H1 (cell line): ENCODE data around the gene DYTN. TPM values are rescaled to one million over a fixed set of nuclear protein-coding genes. Genes with fewer than 3 reads are reported as not detected.

Experiments
- CTCF ChIA-PET: fragments of 300-600 bp; sonication (Branson Sonifier 250); formaldehyde crosslinking; loops from one replicate; lab custom pipeline; 2021; ENCODE audit not compliant: partially characterized antibody; lab: Charles Lee
- POLR2A ChIA-PET: fragments of 300-600 bp; sonication (Branson Sonifier 250); formaldehyde crosslinking; loops from one replicate; lab custom pipeline; 2021; ENCODE audit warnings: inconsistent platforms; ENCODE audit not compliant: partially characterized antibody; lab: Charles Lee
- DNase-seq, 2 experiments: peaks; one replicate each; pipeline versions ENCODE4 v3.0.0 to v3.0.0-alpha.2; 2010 to 2022; ENCODE audit warnings: low spot score in 2 of 2, low read depth in 1 of 2, mixed read lengths in 1 of 2
- FAIRE-seq: peaks from 2 replicates; lab custom pipeline; 2011; peaks lifted over from hg19 to GRCh38; lab: Jason Lieb, UNC
- H2AFZ ChIP-seq: 2 replicates; pipeline ENCODE4 v1.8.1; 2012; ENCODE audit warnings: low read length, inconsistent platforms
- H2AK5ac ChIP-seq: 2 replicates; pipeline ENCODE4 v1.6.1; 2013; ENCODE audit warnings: low read depth, low read length
- H2BK120ac ChIP-seq: replicated peaks from 2 replicates; pipeline ENCODE3; 2013; ENCODE audit warnings: low read depth, low read length, inconsistent platforms
- H2BK12ac ChIP-seq: 2 replicates; pipeline ENCODE4 v1.6.1; 2013; ENCODE audit warnings: low read depth, low read length
- H2BK15ac ChIP-seq: 2 replicates; pipeline ENCODE4 v1.6.1; 2013; ENCODE audit warnings: low read length
- H2BK20ac ChIP-seq: 2 replicates; pipeline ENCODE4 v1.6.1; 2013; ENCODE audit warnings: low read length
- H2BK5ac ChIP-seq: 2 replicates; pipeline ENCODE4 v1.6.1; 2013; ENCODE audit warnings: low read depth, low read length
- H3K14ac ChIP-seq: 2 replicates; pipeline ENCODE4 v1.6.1; 2013; ENCODE audit warnings: inconsistent platforms; ENCODE audit not compliant: insufficient read length
- H3K18ac ChIP-seq: 2 replicates; pipeline ENCODE4 v1.6.1; 2013; ENCODE audit warnings: low read length; ENCODE audit errors: extremely low read depth
- H3K23ac ChIP-seq: 2 replicates; pipeline ENCODE4 v1.6.1; 2013; ENCODE audit warnings: inconsistent platforms; ENCODE audit not compliant: insufficient read length
- H3K23me2 ChIP-seq: 2 replicates; pipeline ENCODE4 v1.6.1; 2013; ENCODE audit warnings: low read depth, low read length
- H3K27ac ChIP-seq: 2 replicates; pipeline ENCODE4 v1.6.1; 2011; ENCODE audit warnings: low read depth, low read length, inconsistent platforms
- H3K27me3 ChIP-seq, 4 experiments: replicated peaks in 1 of 4; 1 replicate in 1 of 4; 2 replicates in 3 of 4; pipeline versions ENCODE4 v1.6.1 to v1.8.1; 2011 to 2013; ENCODE audit warnings: low read length in 3 of 4, mild to moderate bottlenecking in 3 of 4, inconsistent platforms in 2 of 4, mixed read lengths in 2 of 4, moderate library complexity in 1 of 4; ENCODE audit not compliant: control insufficient read depth in 3 of 4, insufficient read depth in 3 of 4; ENCODE audit errors: extremely low read depth in 1 of 4
- H3K36me3 ChIP-seq, 4 experiments: 2 replicates each; pipeline versions ENCODE4 v1.6.1 to v1.8.1; 2011 to 2013; ENCODE audit warnings: mild to moderate bottlenecking in 4 of 4, low read length in 3 of 4, moderate library complexity in 2 of 4, control low read depth in 1 of 4, inconsistent platforms in 1 of 4; ENCODE audit not compliant: insufficient read depth in 4 of 4, control insufficient read depth in 2 of 4
- H3K4ac ChIP-seq: replicated peaks from 2 replicates; pipeline ENCODE3; 2013; ENCODE audit warnings: low read length, low read depth, mixed read lengths, inconsistent platforms; ENCODE audit not compliant: insufficient read length
- H3K4me1 ChIP-seq, 4 experiments: replicated peaks in 1 of 4; 1 replicate in 1 of 4; 2 replicates in 3 of 4; pipeline versions ENCODE4 v1.6.1 to v1.8.1; 2011 to 2013; ENCODE audit warnings: low read length in 3 of 4, inconsistent platforms in 2 of 4, mixed read lengths in 1 of 4; ENCODE audit not compliant: insufficient read depth in 4 of 4, control insufficient read depth in 3 of 4
- H3K4me2 ChIP-seq, 2 experiments: 2 replicates each; pipeline versions ENCODE4 v1.6.1 to v1.8.1; 2011 to 2013; ENCODE audit warnings: low read depth in 2 of 2, low read length in 2 of 2, control low read depth in 1 of 2, inconsistent platforms in 1 of 2, mild to moderate bottlenecking in 1 of 2; ENCODE audit not compliant: insufficient read depth in 1 of 2
- H3K4me3 ChIP-seq, 4 experiments: fragments of 200-600, 300-600 bp in 1 of 4; sonication (generic), shearing (Covaris generic), sonication (Bioruptor Twin) in 1 of 4; 2 replicates each; pipeline versions ENCODE4 v1.5.1 to v1.8.1; 2011 to 2016; ENCODE audit warnings: low read length in 4 of 4, low read depth in 3 of 4, control low read depth in 2 of 4, inconsistent platforms in 2 of 4, mild to moderate bottlenecking in 2 of 4, mixed read lengths in 1 of 4, moderate library complexity in 1 of 4; ENCODE audit not compliant: insufficient read depth in 2 of 4; ENCODE audit errors: extremely low read depth in 1 of 4
- H3K56ac ChIP-seq: replicated peaks from 2 replicates; pipeline ENCODE3; 2013; ENCODE audit warnings: low read depth, mild to moderate bottlenecking, mixed read lengths, low read length, inconsistent platforms; ENCODE audit not compliant: insufficient read length
- H3K79me1 ChIP-seq: 2 replicates; pipeline ENCODE4 v1.6.1; 2013; ENCODE audit warnings: low read depth, low read length, control low read depth
- H3K79me2 ChIP-seq, 2 experiments: 2 replicates each; pipeline versions ENCODE4 v1.6.1 to v1.8.1; 2012 to 2013; ENCODE audit warnings: low read length in 2 of 2, mild to moderate bottlenecking in 2 of 2, inconsistent platforms in 1 of 2; ENCODE audit not compliant: insufficient read depth in 2 of 2, control insufficient read depth in 1 of 2
- H3K9ac ChIP-seq, 4 experiments: replicated peaks in 1 of 4; 1 replicate in 1 of 4; 2 replicates in 3 of 4; pipeline versions ENCODE4 v1.6.1 to v1.8.1; 2011 to 2013; ENCODE audit warnings: low read depth in 3 of 4, low read length in 3 of 4, control low read depth in 2 of 4, mild to moderate bottlenecking in 2 of 4, moderate library complexity in 2 of 4, inconsistent platforms in 1 of 4; ENCODE audit errors: extremely low read depth in 1 of 4
- H3K9me3 ChIP-seq, 2 experiments: 2 replicates each; pipeline versions ENCODE4 v1.6.1 to v1.8.1; 2012 to 2013; ENCODE audit warnings: mild to moderate bottlenecking in 2 of 2, moderate library complexity in 2 of 2, control low read depth in 1 of 2, inconsistent platforms in 1 of 2, low read depth in 1 of 2, low read length in 1 of 2, mixed read lengths in 1 of 2; ENCODE audit not compliant: insufficient read depth in 2 of 2
- H4K20me1 ChIP-seq, 2 experiments: replicated peaks in 1 of 2; 2 replicates each; pipeline versions ENCODE3 to v1.8.1; 2011 to 2013; ENCODE audit warnings: inconsistent platforms in 2 of 2, low read length in 2 of 2, mild to moderate bottlenecking in 1 of 2; ENCODE audit not compliant: insufficient read depth in 2 of 2, control insufficient read depth in 1 of 2
- H4K5ac ChIP-seq: 2 replicates; pipeline ENCODE4 v1.6.1; 2013; ENCODE audit warnings: low read length, low read depth, mixed read lengths, inconsistent platforms; ENCODE audit not compliant: insufficient read length
- H4K8ac ChIP-seq: 2 replicates; pipeline ENCODE4 v1.8.0; 2013; ENCODE audit warnings: mild to moderate bottlenecking, moderate library complexity, low read length, inconsistent platforms; ENCODE audit not compliant: insufficient read depth; ENCODE audit errors: extremely low read depth
- H4K91ac ChIP-seq: replicated peaks from 2 replicates; pipeline ENCODE3; 2013; ENCODE audit warnings: low read length, mixed read lengths, inconsistent platforms; ENCODE audit not compliant: insufficient read length
- CHD2 ChIP-seq: IDR thresholded peaks from 2 replicates; pipeline ENCODE4 v1.6.1; 2012; ENCODE audit warnings: low read length, improper control_type of control experiment
- FOSL1 ChIP-seq: IDR thresholded peaks from 2 replicates; pipeline ENCODE4 v1.6.1; 2011; ENCODE audit warnings: mild to moderate bottlenecking, low read depth, low read length, moderate library complexity; ENCODE audit not compliant: insufficient read depth
- GABPA ChIP-seq: IDR thresholded peaks from 2 replicates; pipeline ENCODE4 v1.6.1; 2011; ENCODE audit warnings: mild to moderate bottlenecking, low read length, moderate library complexity, borderline replicate concordance; ENCODE audit not compliant: insufficient read depth
- GTF2F1 ChIP-seq: IDR thresholded peaks from 2 replicates; pipeline ENCODE4 v1.6.1; 2012; ENCODE audit warnings: low read depth, low read length, improper control_type of control experiment, borderline replicate concordance
- HDAC2 ChIP-seq, 2 experiments: fragments of 300-600 bp in 1 of 2; sonication (generic) in 1 of 2; IDR thresholded peaks; 2 replicates each; pipeline ENCODE4 v1.6.1; 2011 to 2012; ENCODE audit warnings: low read depth in 2 of 2, low read length in 2 of 2, mild to moderate bottlenecking in 2 of 2, moderate library complexity in 2 of 2, borderline replicate concordance in 1 of 2, inconsistent platforms in 1 of 2
- HDAC6 ChIP-seq: IDR thresholded peaks from one replicate; pipeline ENCODE4 v1.7.1; 2012; ENCODE audit warnings: low read depth, mild to moderate bottlenecking, inconsistent platforms, low read length, moderate library complexity
- KDM1A ChIP-seq: fragments of 200-600, 300-600 bp; sonication (generic); IDR thresholded peaks from 2 replicates; pipeline ENCODE4 v1.7.1; 2016; ENCODE audit warnings: mild to moderate bottlenecking, low read length, borderline replicate concordance
- KDM4A ChIP-seq: IDR thresholded peaks from one replicate; pipeline ENCODE4 v1.7.1; 2012; ENCODE audit warnings: low read depth, mild to moderate bottlenecking, moderate library complexity, low read length, inconsistent platforms; ENCODE audit not compliant: severe bottlenecking
- PHF8 ChIP-seq: fragments of 200-600 bp; sonication (generic); conservative IDR thresholded peaks from 2 replicates; pipeline ENCODE4 v1.7.1; 2012; ENCODE audit warnings: low read depth, mild to moderate bottlenecking, inconsistent platforms, low read length, moderate library complexity
- POLR2A ChIP-seq, 2 experiments: IDR thresholded peaks; 1 replicate in 1 of 2; 2 replicates in 1 of 2; pipeline ENCODE4 v1.6.1; 2011; ENCODE audit warnings: low read depth in 2 of 2, low read length in 2 of 2, mild to moderate bottlenecking in 2 of 2; ENCODE audit errors: control extremely low read depth in 1 of 2
- POLR2AphosphoS5 ChIP-seq: IDR thresholded peaks from 2 replicates; pipeline ENCODE4 v1.6.1; 2011; ENCODE audit warnings: low read depth, low read length
- RFX5 ChIP-seq: IDR thresholded peaks from 2 replicates; pipeline ENCODE4 v1.6.1; 2011; ENCODE audit warnings: low read depth, low read length, improper control_type of control experiment, borderline replicate concordance
- SIN3A ChIP-seq, 2 experiments: IDR thresholded peaks in 1 of 2; conservative IDR thresholded peaks in 1 of 2; 2 replicates each; pipeline ENCODE4 v1.6.1; 2011 to 2012; ENCODE audit warnings: low read length in 2 of 2, improper control_type of control experiment in 1 of 2, low read depth in 1 of 2, mild to moderate bottlenecking in 1 of 2
- SP2 ChIP-seq: IDR thresholded peaks from 2 replicates; pipeline ENCODE4 v1.6.1; 2012; ENCODE audit warnings: mild to moderate bottlenecking, low read length, inconsistent platforms
- ZNF274 ChIP-seq: IDR thresholded peaks from 2 replicates; pipeline ENCODE4 v1.7.0; 2012; ENCODE audit warnings: low read length, borderline replicate concordance; ENCODE audit errors: extremely low read depth
- WGBS, 2 experiments: shearing (Covaris generic) in 1 of 2; methylation state at CpG; one replicate each; pipeline versions ENCODE4 v1.1.6 to v1.1.7; 2013 to 2015; ENCODE audit warnings: low lambda C conversion rate in 2 of 2, mixed read lengths in 2 of 2, inconsistent platforms in 1 of 2, low coverage in 1 of 2, missing lambda C conversion rate in 1 of 2; ENCODE audit not compliant: insufficient replicate concordance in 2 of 2, insufficient coverage in 1 of 2, insufficient read length in 1 of 2; ENCODE audit errors: extremely low coverage in 1 of 2, missing lambda C conversion rate in 1 of 2; 5-methylcytosine and 5-hydroxymethylcytosine counted together
- polyA plus RNA-seq, 7 experiments: library from polyadenylated mRNA; depleted of rRNA in 3 of 7; stranded (reverse) in 5 of 7; unstranded in 2 of 7; fragments of >200 nt in 5 of 7; fragments of 200-250 nt in 2 of 7; gene quantifications; 1 replicate in 5 of 7; 2 replicates in 1 of 7; 4 replicates in 1 of 7; pipeline versions ENCODE4 v1.2.1 to v1.2.3, GENCODE V29; 2011 to 2013; ENCODE audit warnings: missing spikeins in 2 of 7, mixed read lengths in 2 of 7
- total RNA-seq: library from RNA; stranded (reverse); fragmentation: NEBNext Ultra II Directional; extraction: Animal tissue kit (Norgen Biotek cat#: 25700); gene quantifications from 2 replicates; pipeline ENCODE4 v1.2.1, GENCODE V29; 2021

The DYTN gene
- total and polyA plus RNA-seq, 2 of the 8 experiments (the other 6 are each of a cell fraction or from before 2014, with no cell fraction given): not detected

DNA sequence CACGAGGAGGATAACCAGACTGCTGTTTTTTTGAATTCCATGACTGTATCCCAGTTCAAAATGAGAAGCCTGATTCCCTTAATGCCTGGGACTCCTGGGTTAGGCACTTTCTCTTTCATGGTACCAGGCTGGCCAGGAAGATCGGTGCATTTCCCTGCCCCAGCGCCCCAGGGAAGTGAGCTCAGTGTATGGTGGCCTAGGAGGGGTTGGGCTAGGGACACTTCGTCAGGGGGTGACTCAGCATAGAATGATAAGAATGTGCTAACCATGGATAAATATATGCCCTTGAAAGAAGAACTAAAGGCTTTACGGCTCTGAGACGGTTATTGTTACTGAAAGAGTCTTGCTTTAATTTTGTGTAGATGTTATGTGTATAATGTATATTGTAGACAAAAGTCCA lies 103.4 kb downstream of the DYTN start:
- CTCF ChIA-PET: interaction anchor here (0.5 to 3.0 kb wide), 4 partner anchors 10 to 918 kb away, joined by 3 to 13 read pairs (median 4); no protein-coding TSS in a partner anchor
- Histone ChIP-seq H3K79me2 (no peaks in the 10 kb centered on the region), H3K79me1 (no peaks in the 10 kb centered on the region), H3K18ac (no peak overlapping the region), H4K8ac (no peak overlapping the region), H2BK15ac (no peak overlapping the region), H3K27ac (no peak overlapping the region), H3K23ac (no peak overlapping the region), H3K4me3 (no peak overlapping the region), H3K9me3 (no peaks in the 10 kb centered on the region), H3K27me3 (no peaks in the 10 kb centered on the region), H3K14ac (no peak overlapping the region), H3K4me1 (no peaks in the 10 kb centered on the region), H2BK120ac (no peak overlapping the region), H3K36me3 (no peaks in the 10 kb centered on the region), H3K4ac (no peak overlapping the region), H4K5ac (no peak overlapping the region), H4K20me1 (no peaks in the 10 kb centered on the region), H3K56ac (no peak overlapping the region), H2BK20ac (no peak overlapping the region), H3K23me2 (no peaks in the 10 kb centered on the region), H4K91ac (no peak overlapping the region), H2BK5ac (no peak overlapping the region), H2BK12ac (no peak overlapping the region), H3K4me2 (no peak overlapping the region), H3K9ac (no peak overlapping the region), H2AFZ (no peak overlapping the region), H2AK5ac (no peak overlapping the region)
- DNase-seq (peak in 1 of 2 experiments; percentile 5), FAIRE-seq (no peak)
- POLR2A ChIA-PET: no interaction called here
- WGBS, 2 experiments: 92% methylated on average over 6 of the region's 6 CpGs; no CpG with 5 or more reads in 1 of the 2 experiments
- TF ChIP-seq HDAC2 (IDR thresholded peaks at IDR 0.05; ENCODE audit: borderline replicate concordance in 1 of 2, low read depth in 2 of 2, low read length in 2 of 2) (no peak), POLR2AphosphoS5 (no peak), FOSL1 (no peak), SP2 (no peak), GABPA (no peak), SIN3A (conservative IDR thresholded peaks at IDR 0.05 in 1 of 2, IDR thresholded peaks at IDR 0.05 in 1 of 2; ENCODE audit: low read depth in 1 of 2, low read length in 2 of 2) (no peak), KDM1A (no peak), RFX5 (no peak), GTF2F1 (no peak), HDAC6 (no peak), KDM4A (no peak), ZNF274 (no peak), POLR2A (IDR thresholded peaks at IDR 0.05; ENCODE audit: control extremely low read depth in 1 of 2, low read depth in 2 of 2, low read length in 2 of 2) (no peak), CHD2 (no peak), PHF8 (no peak)
